ENCODE data around the gene HHATL.

The HHATL gene

DNA sequence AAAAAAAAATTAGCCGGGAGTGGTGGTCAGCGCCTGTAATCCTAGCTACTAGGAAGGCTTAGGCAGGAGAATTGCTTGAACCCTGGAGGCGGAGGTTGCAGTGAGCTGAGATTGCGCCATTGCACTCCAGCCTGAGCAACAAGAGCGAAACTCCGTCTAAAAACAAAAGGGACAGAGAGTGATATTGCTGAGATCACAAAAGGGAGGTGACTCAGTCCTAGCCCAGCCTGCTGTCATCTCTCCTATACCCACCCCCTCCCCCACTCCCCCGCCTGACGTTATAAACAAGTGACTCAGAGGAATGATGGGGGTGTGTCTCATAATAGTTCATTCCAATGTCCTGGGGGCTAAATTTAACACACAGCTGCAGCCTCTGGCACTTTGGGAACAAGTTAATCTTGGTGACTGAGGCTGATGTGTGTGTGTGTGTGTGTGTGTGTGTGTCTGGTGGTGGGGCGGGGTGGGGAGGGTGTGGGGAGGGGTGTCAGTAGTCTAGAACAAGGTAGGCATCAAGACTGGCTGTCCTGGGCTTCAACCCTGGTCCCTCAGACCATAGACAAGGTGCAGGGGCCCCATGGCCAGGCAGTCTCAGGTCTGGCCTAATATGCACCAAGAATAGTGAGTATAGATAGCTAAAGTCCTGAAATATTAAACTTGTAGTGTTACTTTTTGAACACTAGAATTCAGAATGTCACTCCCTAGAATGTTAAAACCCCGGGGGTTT, 18.6 kb downstream of the HHATL start (continued):
- no peak for TF ChIP-seq YY1 (tag by site-specific recombination; IDR thresholded peaks at IDR 0.05)
- no peak for TF ChIP-seq ZNF777 (tag by site-specific recombination; IDR thresholded peaks at IDR 0.05; ENCODE audit: borderline replicate concordance)
- 0 out of 2 replicates have a peak, but pooled peaks have one; percentile 7 for TF ChIP-seq EGR2 (tag by site-specific recombination; IDR thresholded peaks at IDR 0.05; ENCODE audit: low read depth)
- TF ChIP-seq, protein P1, sequence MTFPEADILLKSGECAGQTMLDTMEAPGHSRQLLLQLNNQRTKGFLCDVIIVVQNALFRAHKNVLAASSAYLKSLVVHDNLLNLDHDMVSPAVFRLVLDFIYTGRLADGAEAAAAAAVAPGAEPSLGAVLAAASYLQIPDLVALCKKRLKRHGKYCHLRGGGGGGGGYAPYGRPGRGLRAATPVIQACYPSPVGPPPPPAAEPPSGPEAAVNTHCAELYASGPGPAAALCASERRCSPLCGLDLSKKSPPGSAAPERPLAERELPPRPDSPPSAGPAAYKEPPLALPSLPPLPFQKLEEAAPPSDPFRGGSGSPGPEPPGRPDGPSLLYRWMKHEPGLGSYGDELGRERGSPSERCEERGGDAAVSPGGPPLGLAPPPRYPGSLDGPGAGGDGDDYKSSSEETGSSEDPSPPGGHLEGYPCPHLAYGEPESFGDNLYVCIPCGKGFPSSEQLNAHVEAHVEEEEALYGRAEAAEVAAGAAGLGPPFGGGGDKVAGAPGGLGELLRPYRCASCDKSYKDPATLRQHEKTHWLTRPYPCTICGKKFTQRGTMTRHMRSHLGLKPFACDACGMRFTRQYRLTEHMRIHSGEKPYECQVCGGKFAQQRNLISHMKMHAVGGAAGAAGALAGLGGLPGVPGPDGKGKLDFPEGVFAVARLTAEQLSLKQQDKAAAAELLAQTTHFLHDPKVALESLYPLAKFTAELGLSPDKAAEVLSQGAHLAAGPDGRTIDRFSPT (tag by site-specific recombination; IDR thresholded peaks at IDR 0.05) = no peak
- TF ChIP-seq KLF10 (tag by site-specific recombination; IDR thresholded peaks at IDR 0.05) = peak; percentile 93
- no peak for TF ChIP-seq ZNF341 (tag by site-specific recombination; IDR thresholded peaks at IDR 0.05; ENCODE audit: low read depth)
- TF ChIP-seq ZBTB7A (tag by site-specific recombination; IDR thresholded peaks at IDR 0.05; ENCODE audit: low read depth) = no peak
- TF ChIP-seq, protein P2, sequence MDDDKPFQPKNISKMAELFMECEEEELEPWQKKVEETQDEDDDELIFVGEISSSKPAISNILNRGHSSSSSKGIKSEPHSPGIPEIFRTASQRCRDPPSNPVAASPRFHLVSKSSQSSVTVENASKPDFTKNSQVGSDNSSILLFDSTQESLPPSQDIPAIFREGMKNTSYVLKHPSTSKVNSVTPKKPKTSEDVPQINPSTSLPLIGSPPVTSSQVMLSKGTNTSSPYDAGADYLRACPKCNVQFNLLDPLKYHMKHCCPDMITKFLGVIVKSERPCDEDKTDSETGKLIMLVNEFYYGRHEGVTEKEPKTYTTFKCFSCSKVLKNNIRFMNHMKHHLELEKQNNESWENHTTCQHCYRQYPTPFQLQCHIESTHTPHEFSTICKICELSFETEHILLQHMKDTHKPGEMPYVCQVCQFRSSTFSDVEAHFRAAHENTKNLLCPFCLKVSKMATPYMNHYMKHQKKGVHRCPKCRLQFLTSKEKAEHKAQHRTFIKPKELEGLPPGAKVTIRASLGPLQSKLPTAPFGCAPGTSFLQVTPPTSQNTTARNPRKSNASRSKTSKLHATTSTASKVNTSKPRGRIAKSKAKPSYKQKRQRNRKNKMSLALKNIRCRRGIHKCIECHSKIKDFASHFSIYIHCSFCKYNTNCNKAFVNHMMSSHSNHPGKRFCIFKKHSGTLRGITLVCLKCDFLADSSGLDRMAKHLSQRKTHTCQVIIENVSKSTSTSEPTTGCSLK (tag by site-specific recombination; IDR thresholded peaks at IDR 0.05) = no peak
- TF ChIP-seq, protein P3, sequence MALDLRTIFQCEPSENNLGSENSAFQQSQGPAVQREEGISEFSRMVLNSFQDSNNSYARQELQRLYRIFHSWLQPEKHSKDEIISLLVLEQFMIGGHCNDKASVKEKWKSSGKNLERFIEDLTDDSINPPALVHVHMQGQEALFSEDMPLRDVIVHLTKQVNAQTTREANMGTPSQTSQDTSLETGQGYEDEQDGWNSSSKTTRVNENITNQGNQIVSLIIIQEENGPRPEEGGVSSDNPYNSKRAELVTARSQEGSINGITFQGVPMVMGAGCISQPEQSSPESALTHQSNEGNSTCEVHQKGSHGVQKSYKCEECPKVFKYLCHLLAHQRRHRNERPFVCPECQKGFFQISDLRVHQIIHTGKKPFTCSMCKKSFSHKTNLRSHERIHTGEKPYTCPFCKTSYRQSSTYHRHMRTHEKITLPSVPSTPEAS (tag by site-specific recombination; IDR thresholded peaks at IDR 0.05) = no peak
- no peak for TF ChIP-seq ZNF311 (tag by site-specific recombination; IDR thresholded peaks at IDR 0.05; ENCODE audit: borderline replicate concordance)
- TF ChIP-seq FEZF1 (tag by site-specific recombination; IDR thresholded peaks at IDR 0.05) = peak; percentile 14; the same call in 1 of the 2 replicates
- no peak for TF ChIP-seq ZNF146 (tag by site-specific recombination; IDR thresholded peaks at IDR 0.05)
- TF ChIP-seq, protein P4, sequence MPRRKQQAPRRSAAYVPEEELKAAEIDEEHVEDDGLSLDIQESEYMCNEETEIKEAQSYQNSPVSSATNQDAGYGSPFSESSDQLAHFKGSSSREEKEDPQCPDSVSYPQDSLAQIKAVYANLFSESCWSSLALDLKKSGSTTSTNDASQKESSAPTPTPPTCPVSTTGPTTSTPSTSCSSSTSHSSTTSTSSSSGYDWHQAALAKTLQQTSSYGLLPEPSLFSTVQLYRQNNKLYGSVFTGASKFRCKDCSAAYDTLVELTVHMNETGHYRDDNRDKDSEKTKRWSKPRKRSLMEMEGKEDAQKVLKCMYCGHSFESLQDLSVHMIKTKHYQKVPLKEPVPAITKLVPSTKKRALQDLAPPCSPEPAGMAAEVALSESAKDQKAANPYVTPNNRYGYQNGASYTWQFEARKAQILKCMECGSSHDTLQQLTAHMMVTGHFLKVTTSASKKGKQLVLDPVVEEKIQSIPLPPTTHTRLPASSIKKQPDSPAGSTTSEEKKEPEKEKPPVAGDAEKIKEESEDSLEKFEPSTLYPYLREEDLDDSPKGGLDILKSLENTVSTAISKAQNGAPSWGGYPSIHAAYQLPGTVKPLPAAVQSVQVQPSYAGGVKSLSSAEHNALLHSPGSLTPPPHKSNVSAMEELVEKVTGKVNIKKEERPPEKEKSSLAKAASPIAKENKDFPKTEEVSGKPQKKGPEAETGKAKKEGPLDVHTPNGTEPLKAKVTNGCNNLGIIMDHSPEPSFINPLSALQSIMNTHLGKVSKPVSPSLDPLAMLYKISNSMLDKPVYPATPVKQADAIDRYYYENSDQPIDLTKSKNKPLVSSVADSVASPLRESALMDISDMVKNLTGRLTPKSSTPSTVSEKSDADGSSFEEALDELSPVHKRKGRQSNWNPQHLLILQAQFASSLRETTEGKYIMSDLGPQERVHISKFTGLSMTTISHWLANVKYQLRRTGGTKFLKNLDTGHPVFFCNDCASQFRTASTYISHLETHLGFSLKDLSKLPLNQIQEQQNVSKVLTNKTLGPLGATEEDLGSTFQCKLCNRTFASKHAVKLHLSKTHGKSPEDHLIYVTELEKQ (tag by site-specific recombination; IDR thresholded peaks at IDR 0.05; ENCODE audit: borderline replicate concordance) = no peak
- no peak for TF ChIP-seq ZFP37 (tag by site-specific recombination; IDR thresholded peaks at IDR 0.05)
- TF ChIP-seq PRDM1 (tag by site-specific recombination; IDR thresholded peaks at IDR 0.05) = peak; percentile 60; the same call in 1 of the 2 replicates
- peak; percentile 78 for TF ChIP-seq KLF9 (tag by site-specific recombination; IDR thresholded peaks at IDR 0.05; ENCODE audit: low read depth)
- TF ChIP-seq, protein P5, sequence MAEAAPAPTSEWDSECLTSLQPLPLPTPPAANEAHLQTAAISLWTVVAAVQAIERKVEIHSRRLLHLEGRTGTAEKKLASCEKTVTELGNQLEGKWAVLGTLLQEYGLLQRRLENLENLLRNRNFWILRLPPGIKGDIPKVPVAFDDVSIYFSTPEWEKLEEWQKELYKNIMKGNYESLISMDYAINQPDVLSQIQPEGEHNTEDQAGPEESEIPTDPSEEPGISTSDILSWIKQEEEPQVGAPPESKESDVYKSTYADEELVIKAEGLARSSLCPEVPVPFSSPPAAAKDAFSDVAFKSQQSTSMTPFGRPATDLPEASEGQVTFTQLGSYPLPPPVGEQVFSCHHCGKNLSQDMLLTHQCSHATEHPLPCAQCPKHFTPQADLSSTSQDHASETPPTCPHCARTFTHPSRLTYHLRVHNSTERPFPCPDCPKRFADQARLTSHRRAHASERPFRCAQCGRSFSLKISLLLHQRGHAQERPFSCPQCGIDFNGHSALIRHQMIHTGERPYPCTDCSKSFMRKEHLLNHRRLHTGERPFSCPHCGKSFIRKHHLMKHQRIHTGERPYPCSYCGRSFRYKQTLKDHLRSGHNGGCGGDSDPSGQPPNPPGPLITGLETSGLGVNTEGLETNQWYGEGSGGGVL (tag by site-specific recombination; IDR thresholded peaks at IDR 0.05) = peak; percentile 75
- 0 out of 2 replicates have a peak, but pooled peaks have one; percentile 40 for TF ChIP-seq ZFP69B (tag by site-specific recombination; IDR thresholded peaks at IDR 0.05)
- no peak for TF ChIP-seq OSR2 (tag by site-specific recombination; IDR thresholded peaks at IDR 0.05)
- TF ChIP-seq, protein P6, sequence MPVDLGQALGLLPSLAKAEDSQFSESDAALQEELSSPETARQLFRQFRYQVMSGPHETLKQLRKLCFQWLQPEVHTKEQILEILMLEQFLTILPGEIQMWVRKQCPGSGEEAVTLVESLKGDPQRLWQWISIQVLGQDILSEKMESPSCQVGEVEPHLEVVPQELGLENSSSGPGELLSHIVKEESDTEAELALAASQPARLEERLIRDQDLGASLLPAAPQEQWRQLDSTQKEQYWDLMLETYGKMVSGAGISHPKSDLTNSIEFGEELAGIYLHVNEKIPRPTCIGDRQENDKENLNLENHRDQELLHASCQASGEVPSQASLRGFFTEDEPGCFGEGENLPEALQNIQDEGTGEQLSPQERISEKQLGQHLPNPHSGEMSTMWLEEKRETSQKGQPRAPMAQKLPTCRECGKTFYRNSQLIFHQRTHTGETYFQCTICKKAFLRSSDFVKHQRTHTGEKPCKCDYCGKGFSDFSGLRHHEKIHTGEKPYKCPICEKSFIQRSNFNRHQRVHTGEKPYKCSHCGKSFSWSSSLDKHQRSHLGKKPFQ (tag by site-specific recombination; IDR thresholded peaks at IDR 0.05) = no peak
- TF ChIP-seq ZNF48 (tag by site-specific recombination; IDR thresholded peaks at IDR 0.05) = no peak
- peak; percentile 65 for TF ChIP-seq KLF1 (tag by site-specific recombination; IDR thresholded peaks at IDR 0.05)
- no peak for TF ChIP-seq KLF8 (tag by site-specific recombination; IDR thresholded peaks at IDR 0.05)
- TF ChIP-seq, protein P7, sequence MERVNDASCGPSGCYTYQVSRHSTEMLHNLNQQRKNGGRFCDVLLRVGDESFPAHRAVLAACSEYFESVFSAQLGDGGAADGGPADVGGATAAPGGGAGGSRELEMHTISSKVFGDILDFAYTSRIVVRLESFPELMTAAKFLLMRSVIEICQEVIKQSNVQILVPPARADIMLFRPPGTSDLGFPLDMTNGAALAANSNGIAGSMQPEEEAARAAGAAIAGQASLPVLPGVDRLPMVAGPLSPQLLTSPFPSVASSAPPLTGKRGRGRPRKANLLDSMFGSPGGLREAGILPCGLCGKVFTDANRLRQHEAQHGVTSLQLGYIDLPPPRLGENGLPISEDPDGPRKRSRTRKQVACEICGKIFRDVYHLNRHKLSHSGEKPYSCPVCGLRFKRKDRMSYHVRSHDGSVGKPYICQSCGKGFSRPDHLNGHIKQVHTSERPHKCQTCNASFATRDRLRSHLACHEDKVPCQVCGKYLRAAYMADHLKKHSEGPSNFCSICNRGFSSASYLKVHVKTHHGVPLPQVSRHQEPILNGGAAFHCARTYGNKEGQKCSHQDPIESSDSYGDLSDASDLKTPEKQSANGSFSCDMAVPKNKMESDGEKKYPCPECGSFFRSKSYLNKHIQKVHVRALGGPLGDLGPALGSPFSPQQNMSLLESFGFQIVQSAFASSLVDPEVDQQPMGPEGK (tag by site-specific recombination; IDR thresholded peaks at IDR 0.05) = 0 out of 2 replicates have a peak, but pooled peaks have one; percentile 43
